OCI-LY7 (cell line): Measurements from ENCODE around the gene UBE2J1. TPM values are rescaled to one million over a fixed set of nuclear protein-coding genes. Genes with fewer than 3 reads are reported as not detected.

Experiments
- BruUV-seq: library from RNA; stranded (reverse); fragments of 400-500 nt; replicated peaks from 2 replicates; lab custom pipeline; 2021; lab: Mats Ljungman, UMichigan
- CTCF ChIA-PET: fragments of 300-600 bp; sonication (Branson Sonifier 250); formaldehyde crosslinking; loops from one replicate; lab custom pipeline; 2022; ENCODE audit warnings: antibody characterized with exemption; ENCODE audit not compliant: unreplicated experiment; lab: Charles Lee
- POLR2A ChIA-PET: fragments of 300-600 bp; sonication (Branson Sonifier 250); formaldehyde crosslinking; loops from one replicate; lab custom pipeline; 2022; ENCODE audit warnings: antibody characterized with exemption; lab: Charles Lee
- DNase-seq: peaks from one replicate; pipeline ENCODE4 v3.0.0-alpha.2; 2015; ENCODE audit warnings: low spot score
- H2AFZ ChIP-seq: fragments of 200-600 bp; sonication (generic), shearing (Covaris generic); 2 replicates; pipeline ENCODE4 v1.6.1; 2014; ENCODE audit warnings: mild to moderate bottlenecking, antibody characterized with exemption, low read length, moderate library complexity
- H3K27ac ChIP-seq: fragments of 200-600 bp; sonication (generic); 2 replicates; pipeline ENCODE4 v1.5.1; 2014; ENCODE audit warnings: mixed run types, low read depth, mild to moderate bottlenecking, moderate library complexity, low read length, inconsistent platforms; ENCODE audit not compliant: poor library complexity, severe bottlenecking
- H3K36me3 ChIP-seq: fragments of 200-600 bp; sonication (generic); 2 replicates; pipeline ENCODE4 v1.6.1; 2014; ENCODE audit warnings: mild to moderate bottlenecking, antibody characterized with exemption, low read length, moderate library complexity, mixed read lengths; ENCODE audit not compliant: insufficient read depth
- H3K4me1 ChIP-seq: fragments of 200-600 bp; sonication (generic); 2 replicates; pipeline ENCODE4 v1.5.1; 2014; ENCODE audit warnings: mild to moderate bottlenecking, low read length; ENCODE audit not compliant: insufficient read depth, poor library complexity, severe bottlenecking
- H3K4me2 ChIP-seq: fragments of 200-600 bp; sonication (generic); 2 replicates; pipeline ENCODE4 v1.6.1; 2014; ENCODE audit warnings: mild to moderate bottlenecking, low read length
- H3K4me3 ChIP-seq: fragments of 200-600 bp; sonication (generic); 2 replicates; pipeline ENCODE4 v1.5.1; 2014; ENCODE audit warnings: mild to moderate bottlenecking, low read depth, low read length; ENCODE audit not compliant: poor library complexity, severe bottlenecking
- H3K79me2 ChIP-seq: fragments of 200-600 bp; sonication (generic); 2 replicates; pipeline ENCODE4 v1.6.1; 2016; ENCODE audit warnings: low read depth, mild to moderate bottlenecking, low read length, moderate library complexity, mixed read lengths; ENCODE audit not compliant: insufficient read depth
- H3K9me2 ChIP-seq: fragments of 200-600 bp; sonication (generic); 2 replicates; pipeline ENCODE4 v1.6.1; 2016; ENCODE audit warnings: mild to moderate bottlenecking, low read length, mixed read lengths; ENCODE audit not compliant: insufficient read depth
- H3K9me3 ChIP-seq: fragments of 200-600 bp; sonication (generic); 2 replicates; pipeline ENCODE4 v1.6.1; 2014; ENCODE audit warnings: mild to moderate bottlenecking, mixed run types, low read length, mixed read lengths
- H4K20me1 ChIP-seq: fragments of 200-600 bp; sonication (generic); 2 replicates; pipeline ENCODE4 v1.6.1; 2014; ENCODE audit warnings: mild to moderate bottlenecking, antibody characterized with exemption, low read length, moderate library complexity, mixed read lengths; ENCODE audit not compliant: insufficient read depth
- CTCF ChIP-seq: fragments of 200-600 bp; sonication (generic); conservative IDR thresholded peaks from 2 replicates; pipeline ENCODE4 v1.5.1; 2014; ENCODE audit warnings: mild to moderate bottlenecking, antibody characterized with exemption, low read length, moderate library complexity, mixed read lengths
- EZH2phosphoT487 ChIP-seq: fragments of 200-600 bp; sonication (generic); IDR thresholded peaks from 2 replicates; pipeline ENCODE4 v1.6.1; 2018; ENCODE audit warnings: low read depth, borderline replicate concordance, mild to moderate bottlenecking, mixed run types, antibody characterized with exemption, low read length, moderate library complexity, mixed read lengths
- intact Hi-C: fragments of 100-400 bp; cut with micrococcal nuclease; formaldehyde crosslinking; loops from one replicate; pipeline ENCODE4 v1.10.0; 2022; ENCODE audit not compliant: unreplicated experiment
- total RNA-seq, 2 experiments: library from RNA; depleted of rRNA in 1 of 2; stranded (reverse); fragments of >200 nt in 1 of 2; shearing (Covaris generic) in 1 of 2; gene quantifications; 2 replicates each; pipeline ENCODE4 v1.2.3, GENCODE V29; 2014 to 2022

The UBE2J1 gene
- total RNA-seq, 2 experiments from 2014 or later: 117 to 243 TPM

GRCh38 chr6:89324304-89324703 is 28.2 kb downstream of the UBE2J1 start:
- H3K4me1 ChIP-seq: peaks cover 15% of the 10 kb centered on the region
- H4K20me1 ChIP-seq: no peaks in the 10 kb centered on the region
- TF ChIP-seq CTCF: no peak
- TF ChIP-seq EZH2phosphoT487: no peak
- H3K27ac ChIP-seq: no peak overlapping the region
- H3K79me2 ChIP-seq: peaks cover 5% of the 10 kb centered on the region; the same call in 1 of the 2 replicates
- CTCF ChIA-PET: no interaction called here
- no peaks in the 10 kb centered on the region for H3K9me2 ChIP-seq
- no peak overlapping the region for H3K4me3 ChIP-seq
- intact Hi-C loops: no loop called here
- no peak overlapping the region for H2AFZ ChIP-seq
- DNase-seq: no peak
- BruUV-seq: no TSS peak
- POLR2A ChIA-PET: interaction anchor here (0.6 to 1.3 kb wide), 2 partner anchors 18 to 87 kb away, joined by 3 read pairs; no protein-coding TSS in a partner anchor
- peaks cover 97% of the 10 kb centered on the region for H3K36me3 ChIP-seq
- H3K4me2 ChIP-seq: no peak overlapping the region
- H3K9me3 ChIP-seq: 0 out of 2 replicates have a peak, but pooled peaks cover 6% of the 10 kb centered on the region

GRCh38 chr6:89323511-89323971 is 29.0 kb downstream of the UBE2J1 start:
- CTCF ChIA-PET: no interaction called here
- Histone ChIP-seq H2AFZ (no peak overlapping the region), H3K36me3 (peaks cover 97% of the 10 kb centered on the region), H3K4me3 (no peak overlapping the region), H3K9me3 (0 out of 2 replicates have a peak, but pooled peaks cover 6% of the 10 kb centered on the region), H3K27ac (no peak overlapping the region), H3K4me1 (peaks cover 17% of the 10 kb centered on the region), H4K20me1 (no peaks in the 10 kb centered on the region), H3K79me2 (peaks cover 12% of the 10 kb centered on the region; the same call in 1 of the 2 replicates), H3K9me2 (no peaks in the 10 kb centered on the region), H3K4me2 (no peak overlapping the region)
- no TSS peak for BruUV-seq
- intact Hi-C loops: no loop called here
- peak; percentile 27 for DNase-seq
- POLR2A ChIA-PET: interaction anchor here (0.5 kb wide), 2 partner anchors 238 to 1267 kb away, joined by 3 read pairs; no protein-coding TSS in a partner anchor
- TF ChIP-seq CTCF (no peak), EZH2phosphoT487 (no peak)
